ENCODE results near the gene MICU1.
"Not testable (repeated sequence)": the region's sequence is repeated elsewhere in the genome, so short reads cannot be mapped to it uniquely, and the experiment has no call there.

Gene MICU1

DNA sequence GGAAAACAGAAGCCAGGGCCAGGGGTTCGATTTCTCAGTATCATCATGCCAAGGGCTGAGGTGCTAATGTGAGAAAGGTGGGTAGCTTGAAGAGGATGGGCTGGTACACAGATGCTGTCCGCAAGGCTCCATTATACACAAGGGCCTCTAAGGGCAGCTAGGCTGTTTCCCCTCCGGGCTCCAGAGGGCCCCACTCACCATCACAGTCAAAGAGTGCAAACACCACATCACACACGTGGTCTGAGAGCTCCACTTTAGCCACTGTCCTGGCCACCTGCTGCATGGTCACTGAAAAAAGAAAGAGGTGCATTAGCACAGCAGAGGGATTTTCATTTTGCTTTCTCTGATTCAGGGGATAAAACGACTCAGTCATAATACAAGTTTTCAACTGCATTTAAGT is 250.3 kb downstream of the MICU1 start:
- DNase-seq: no peak

- DNase-seq: no peak
These were observed 250.7 kb downstream of the MICU1 start for GRCh38 chr10:72375173-72375572.

DNA sequence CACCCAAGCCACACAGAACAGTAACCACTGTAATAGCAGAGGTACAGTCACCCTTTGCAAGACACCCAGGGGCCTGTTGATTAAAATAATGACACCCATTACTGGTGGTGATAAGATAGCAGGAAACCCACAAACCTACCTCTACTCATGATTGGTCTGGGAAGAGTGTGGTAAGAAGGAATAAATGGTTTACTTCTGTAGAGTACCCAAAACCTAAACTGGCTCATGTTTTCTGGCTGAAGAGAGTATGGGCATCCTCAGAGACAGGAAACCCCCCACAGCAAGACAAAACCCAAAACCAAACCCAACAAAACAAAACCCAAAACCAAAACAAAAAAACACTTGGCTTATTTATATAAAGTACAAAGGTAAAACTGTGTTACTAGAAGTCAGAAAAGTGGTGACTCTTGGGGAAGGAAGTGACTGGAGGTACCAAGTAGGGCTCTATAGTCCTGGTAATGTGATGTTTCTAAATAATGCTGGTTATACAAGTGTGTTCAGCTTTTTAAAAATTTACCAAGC is 255.6 kb downstream of the MICU1 start:
- DNase-seq: peak; percentile 75

GRCh38 chr10:72367301-72367960 is 258.4 kb downstream of the MICU1 start:
- DNase-seq: no peak

GRCh38 chr10:72365106-72365895 is 260.6 kb downstream of the MICU1 start:
- no peak for DNase-seq

DNA sequence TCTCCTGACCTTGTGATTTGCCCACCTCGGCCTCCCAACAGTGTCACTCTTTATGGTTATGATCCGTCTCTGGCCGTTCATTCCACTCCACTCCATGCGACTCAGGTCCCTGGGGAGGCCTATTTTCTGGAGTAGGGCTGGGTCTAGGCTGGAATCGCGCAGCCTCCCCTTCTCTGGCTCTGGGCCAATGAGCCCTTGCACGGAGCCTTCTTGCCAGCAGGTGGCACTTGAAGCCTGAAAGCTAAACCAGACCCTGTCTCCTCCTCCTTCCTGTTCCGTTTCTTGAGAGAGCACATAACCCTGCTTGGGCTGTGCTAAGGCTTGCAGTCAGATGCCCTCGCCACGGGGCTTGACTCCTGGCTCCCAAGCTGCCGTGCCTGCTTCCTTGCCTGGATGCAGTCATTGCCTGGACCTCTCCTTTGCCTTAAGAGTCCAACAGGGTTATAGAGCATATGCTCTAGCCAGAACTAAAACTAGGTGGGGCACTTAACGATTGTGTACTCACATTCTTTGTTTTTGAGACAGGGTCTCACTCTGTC is 261.6 kb downstream of the MICU1 start:
- DNase-seq: peak; percentile 90

DNA sequence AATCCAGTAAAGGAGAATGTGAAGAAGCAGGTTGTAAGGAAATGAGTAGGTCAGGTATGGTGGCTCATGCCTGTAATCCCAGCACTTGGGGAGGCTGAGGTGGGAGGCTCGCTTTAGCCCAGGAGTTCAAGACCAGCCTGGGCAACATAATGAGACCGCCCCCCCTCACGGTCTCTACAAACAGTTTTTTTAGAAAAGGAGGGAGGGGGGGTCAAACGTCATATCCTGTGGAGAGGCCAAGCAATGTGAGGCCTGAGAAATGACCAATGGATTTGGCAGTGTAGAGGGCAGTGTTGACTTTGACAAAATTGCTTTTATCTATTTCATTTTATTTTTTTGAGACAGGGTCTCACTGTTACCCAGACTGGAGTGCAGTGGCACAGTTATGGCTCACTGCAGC is 268.9 kb downstream of the MICU1 start:
- no peak for DNase-seq

- DNase-seq: no peak
These were observed 269.8 kb downstream of the MICU1 start for GRCh38 chr10:72356115-72356514.

- DNase-seq: no peak
These were observed 270.7 kb downstream of the MICU1 start for GRCh38 chr10:72355214-72355555.

- peak; percentile 92 for DNase-seq
These were observed 271.3 kb downstream of the MICU1 start, which contains the start of gene DNAJB12 for GRCh38 chr10:72354356-72355213. Gene DNAJB12 (minus strand): TSS chr10:72354919. CDS start chr10:72354897, 22 bp downstream.

DNA sequence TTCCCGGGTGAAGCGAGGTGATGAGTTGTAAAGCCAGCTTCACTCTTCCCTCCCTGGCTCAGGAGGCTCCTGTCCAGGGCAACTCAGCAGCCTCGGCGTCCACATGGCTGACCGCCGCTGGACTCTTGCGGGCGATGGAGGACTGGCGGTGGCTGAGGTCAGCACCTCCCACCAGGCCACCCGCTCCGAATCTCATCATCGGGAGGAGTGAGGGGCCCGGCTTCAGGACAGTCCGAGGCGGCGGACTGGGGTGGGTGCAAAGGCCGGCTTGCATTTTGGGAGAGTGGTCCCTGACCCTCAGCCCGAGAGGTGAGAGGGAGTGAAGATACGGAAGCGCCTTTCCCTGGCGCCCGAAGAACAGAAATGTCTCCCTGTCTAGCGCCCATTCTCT is 271.9 kb downstream of the MICU1 start:
- no peak for DNase-seq

GRCh38 chr10:72353028-72353964 is 272.6 kb downstream of the MICU1 start:
- no peak for DNase-seq

GRCh38 chr10:72351479-72351878 is 274.4 kb downstream of the MICU1 start:
- no peak for DNase-seq

GRCh38 chr10:72349438-72349837 is 276.4 kb downstream of the MICU1 start:
- DNase-seq: no peak

GRCh38 chr10:72348282-72348681 is 277.6 kb downstream of the MICU1 start:
- DNase-seq: no peak

DNA sequence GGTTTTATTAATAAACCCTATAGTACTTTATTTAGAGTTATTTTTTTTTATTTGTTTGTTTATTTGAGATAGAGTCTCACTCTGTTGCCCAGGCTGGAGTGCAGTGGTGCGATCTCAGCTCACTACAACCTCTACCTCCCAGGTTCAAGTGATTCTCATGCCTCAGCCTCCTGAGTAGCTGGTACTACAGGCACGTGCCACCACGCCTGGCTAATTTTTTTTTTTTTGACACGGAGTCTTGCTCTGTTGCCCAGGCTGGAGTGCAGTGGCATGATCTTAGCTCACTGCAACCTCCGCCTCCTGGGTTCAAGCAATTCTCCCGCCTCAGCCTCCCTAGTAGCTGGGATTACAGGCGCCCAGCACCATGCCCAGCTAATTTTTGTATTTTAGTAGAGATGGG is 279.8 kb downstream of the MICU1 start:
- DNase-seq: not testable (repeated sequence)

GRCh38 chr10:72344932-72345331 is 280.9 kb downstream of the MICU1 start:
- DNase-seq: no peak

DNA sequence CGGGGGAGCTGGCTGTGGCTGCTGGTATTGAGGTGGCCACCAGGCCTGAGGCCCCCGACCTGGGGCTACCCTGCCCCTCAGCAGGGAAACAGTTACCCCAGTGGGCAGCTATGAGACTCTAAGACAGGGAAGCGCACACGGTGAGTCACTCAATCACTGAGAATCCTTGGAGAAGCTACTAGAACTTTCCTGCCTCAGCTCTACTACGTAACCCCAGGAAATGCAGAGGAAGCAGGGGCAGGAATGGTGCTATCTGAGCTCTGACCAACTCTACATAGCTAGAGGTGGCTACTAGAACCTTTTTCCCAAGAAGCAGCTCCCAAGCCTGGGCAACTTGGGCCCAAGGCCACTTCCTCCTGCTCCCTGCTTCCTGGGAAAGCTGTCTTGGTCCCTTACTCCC is 283.0 kb downstream of the MICU1 start:
- DNase-seq: no peak

GRCh38 chr10:72340510-72341261 is 285.2 kb downstream of the MICU1 start:
- DNase-seq: peak; percentile 81

DNA sequence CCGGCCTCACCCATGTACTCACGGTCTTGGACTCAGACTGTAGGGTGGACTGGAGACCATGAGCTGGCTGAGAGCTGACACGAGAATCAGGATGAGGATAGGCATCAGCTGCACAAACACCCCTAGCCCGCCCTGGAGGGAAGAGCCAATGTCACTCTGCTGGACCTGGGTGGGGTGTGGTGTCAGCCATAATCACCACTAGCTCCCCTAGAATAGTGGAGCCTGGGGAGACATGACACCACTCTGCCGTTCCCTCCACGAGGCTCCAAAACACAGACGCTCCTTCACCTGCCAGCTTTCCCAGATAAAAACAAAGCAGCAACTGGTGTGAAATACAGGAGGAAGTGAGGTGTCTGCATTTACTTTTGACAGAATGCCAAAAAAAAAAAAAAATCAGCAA is 287.7 kb downstream of the MICU1 start:
- DNase-seq: no peak

DNA sequence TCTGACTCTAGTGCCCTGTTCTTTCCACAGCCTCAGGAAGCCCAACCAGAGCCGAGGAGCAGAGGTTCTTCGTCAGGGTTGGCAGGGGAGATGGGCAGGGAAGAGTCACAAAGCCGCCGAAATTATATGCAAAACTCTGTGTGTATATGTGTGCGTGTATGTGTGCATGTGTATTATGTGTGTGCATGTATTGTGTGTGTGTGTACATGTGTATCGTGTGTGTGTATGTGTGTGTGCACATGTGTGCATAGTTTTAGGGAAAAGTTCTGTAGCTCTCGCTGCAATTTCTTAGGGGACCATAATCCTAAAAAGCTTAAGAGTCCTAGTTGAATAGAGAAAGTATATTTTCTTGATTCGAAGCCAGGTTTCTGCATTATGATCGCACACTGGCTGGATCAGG is 288.2 kb downstream of the MICU1 start:
- no peak for DNase-seq

Measured in CD4-positive, alpha-beta T cell treated with Interleukin-21 for 1 hour (primary cell).